ENCODE data around the gene ETS1.

ETS1 gene

GRCh38 chr11:128533472-128533871 is 53.9 kb downstream of the ETS1 start:
- no peak for DNase-seq

DNA sequence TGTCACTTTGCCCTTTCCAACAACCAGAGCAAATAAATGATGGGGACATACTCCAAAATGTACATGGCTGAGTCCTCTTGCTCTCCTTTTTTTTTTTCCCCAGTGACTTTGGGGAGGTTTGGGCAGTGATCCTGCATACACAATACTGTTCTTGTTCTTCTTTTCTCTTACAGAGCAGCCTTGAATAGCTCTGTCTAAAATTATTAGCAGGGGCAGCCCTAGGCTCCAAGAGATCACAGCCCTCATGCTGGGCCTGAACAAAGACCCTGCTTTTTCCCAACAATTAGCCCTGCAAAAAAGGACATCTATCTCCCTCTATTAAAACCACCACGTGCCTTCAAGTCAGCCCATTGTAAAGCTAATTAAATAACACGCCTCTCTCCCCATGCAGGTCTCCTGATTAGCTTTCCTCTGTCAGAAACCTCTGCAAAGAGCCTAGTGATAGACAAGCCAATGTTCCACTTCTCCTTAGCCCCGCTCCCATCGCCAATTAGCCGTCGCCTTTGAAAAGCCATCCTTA is 54.7 kb downstream of the ETS1 start:
- DNase-seq, result peak; percentile 19

- peak; percentile 48 for DNase-seq
These were observed 55.3 kb downstream of the ETS1 start for GRCh38 chr11:128532016-128532571.

GRCh38 chr11:128531588-128531987 is 55.8 kb downstream of the ETS1 start:
- no peak for DNase-seq

DNA sequence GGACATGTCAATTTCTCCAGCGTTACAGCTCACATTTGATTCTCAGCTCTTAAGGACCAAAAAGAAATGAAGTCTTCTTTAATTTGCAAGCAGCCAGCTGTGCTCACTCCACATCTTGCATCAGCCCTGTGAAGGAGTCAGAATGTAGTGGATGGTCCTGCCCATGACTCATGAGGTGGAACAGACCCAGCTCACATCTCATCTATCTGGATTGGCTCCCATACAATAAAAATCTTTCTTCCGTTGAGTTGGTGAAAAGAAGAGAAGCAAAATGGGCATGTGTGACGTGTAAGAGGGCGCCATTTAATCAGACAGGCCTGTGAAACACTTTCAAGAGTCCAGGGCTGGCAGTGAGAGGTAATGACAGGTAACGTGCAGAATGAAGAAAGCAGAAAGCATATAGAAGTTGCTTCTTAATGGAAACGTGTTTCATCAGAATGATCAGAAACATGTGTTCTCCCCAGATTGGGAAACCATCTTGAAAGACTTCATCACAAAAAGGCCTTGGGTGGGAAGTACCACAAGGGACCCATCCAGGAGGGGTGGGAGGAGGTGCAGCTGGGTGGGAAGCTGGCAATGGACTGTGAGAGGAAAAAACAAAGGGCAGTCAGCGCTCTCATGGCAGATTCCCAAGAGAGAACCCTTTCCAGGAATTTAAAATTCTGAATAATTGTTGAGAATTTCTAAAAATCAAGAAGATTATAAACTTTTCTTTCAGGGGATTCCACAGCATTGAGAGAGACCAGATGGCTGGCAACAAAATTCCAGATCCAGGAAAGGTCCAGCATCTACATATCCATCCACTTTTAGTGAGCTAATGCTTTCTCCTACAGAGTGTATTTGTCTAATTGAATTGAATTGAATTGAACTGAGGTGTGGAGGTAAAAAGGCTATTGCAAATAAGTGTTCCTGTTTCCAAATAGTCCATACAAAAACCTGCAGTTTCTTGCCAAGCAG is 57.0 kb downstream of the ETS1 start:
- no peak for DNase-seq

GRCh38 chr11:128528294-128528693 is 59.1 kb downstream of the ETS1 start:
- no peak for DNase-seq

DNA sequence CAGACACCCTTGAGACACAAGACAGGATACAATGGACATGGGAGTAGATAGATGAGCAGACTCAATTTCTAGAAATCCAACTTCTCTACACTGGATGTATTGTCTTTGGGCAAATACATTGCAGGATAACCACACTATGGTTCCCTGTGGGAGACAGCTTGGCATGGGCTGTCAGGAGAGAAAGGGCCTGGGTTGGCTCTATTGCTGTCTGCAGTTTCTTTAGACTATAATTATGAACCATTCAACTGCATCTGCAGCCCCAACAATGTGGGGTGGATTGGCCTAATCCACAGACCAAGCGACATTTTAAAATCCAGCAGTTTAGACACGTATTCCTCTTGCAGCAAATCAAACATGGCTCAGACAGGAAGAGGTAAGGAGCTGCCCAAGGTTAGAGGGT is 60.3 kb downstream of the ETS1 start:
- DNase-seq, result no peak

DNA sequence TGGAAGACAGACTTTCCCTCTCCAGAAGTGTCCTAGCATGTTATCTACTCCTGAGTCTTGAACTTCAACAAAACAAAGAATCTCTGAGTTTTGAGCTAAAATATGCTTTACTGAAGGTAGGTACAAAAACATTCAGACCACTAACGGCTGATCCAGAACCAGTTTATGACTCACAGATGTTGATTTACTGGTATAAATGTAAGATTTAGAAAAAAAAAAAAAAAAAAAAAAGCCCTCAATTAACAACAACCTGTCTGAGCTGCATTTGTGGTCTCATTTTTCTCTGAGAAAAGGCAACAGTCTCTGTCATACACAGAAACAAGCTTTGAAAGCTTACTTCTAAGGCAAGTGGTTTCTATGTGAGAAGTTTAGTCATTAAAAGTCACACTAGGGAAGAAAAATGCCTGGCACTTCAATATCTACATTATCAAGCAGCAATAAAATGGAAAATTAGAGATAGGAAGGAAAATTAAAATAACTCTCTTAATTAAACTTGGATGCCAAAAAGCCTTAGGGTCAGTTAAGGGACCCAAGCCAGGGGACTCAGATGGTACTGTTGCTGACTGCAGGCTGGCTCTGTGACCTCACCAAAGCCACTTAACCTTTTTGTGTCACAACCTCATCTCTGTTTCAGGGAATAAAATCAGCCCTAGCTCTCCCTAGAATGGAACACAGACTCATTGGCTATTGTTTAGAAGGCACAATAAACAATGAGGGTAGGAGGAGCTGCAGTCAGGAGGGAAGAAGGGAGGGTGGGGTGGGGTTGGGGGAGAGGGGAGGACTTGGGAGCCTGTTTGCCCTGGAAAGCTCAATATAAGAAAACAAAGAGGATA is 61.7 kb downstream of the ETS1 start:
- DNase-seq, result no peak

GRCh38 chr11:128524172-128524571 is 63.2 kb downstream of the ETS1 start:
- no peak for DNase-seq

DNA sequence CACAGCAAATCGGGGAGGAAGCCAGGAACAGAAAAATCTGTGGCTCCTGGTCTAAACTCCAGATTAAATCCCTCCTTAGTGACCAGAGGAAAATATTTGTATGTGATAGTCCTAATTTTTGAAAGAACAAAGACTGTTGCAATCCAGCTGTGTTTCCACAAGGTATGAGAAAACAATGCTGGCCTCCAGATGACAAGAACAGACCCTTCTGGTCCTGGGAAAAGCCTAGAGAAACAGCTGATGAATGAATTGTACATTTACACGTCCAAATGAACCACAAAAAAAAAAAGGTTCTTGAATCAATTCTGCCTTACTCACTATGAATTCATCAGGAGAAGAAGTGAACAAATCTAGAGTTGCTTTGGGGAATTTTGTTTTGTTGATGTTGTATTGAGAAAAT is 63.7 kb downstream of the ETS1 start:
- no peak for DNase-seq

DNA sequence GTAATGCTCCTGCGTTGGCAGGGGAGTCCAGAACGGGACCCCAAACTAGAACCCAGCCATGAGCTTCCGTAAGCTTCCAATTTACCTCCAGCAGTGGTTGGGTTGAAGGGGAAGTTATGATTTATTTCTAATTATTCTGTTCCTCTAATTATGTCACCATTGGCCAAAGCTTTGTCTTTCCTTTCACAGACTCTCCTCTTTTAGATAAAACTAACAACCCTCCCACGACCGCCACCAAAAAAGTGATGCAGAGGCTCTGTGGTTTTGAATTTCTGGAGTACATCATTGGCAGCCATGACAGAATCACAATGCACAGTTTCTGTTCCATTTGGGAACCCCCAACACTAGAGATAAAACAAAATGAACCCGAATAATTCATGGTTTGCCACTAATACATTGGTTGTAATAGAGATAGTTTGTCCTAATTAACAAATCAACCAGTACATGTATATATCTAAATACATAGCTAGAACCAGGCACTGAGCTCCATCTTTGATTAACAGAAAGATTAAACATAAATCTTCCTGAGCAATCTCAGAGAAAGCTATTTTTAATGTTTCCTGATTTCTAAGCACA is 64.3 kb downstream of the ETS1 start:
- no peak for DNase-seq

- DNase-seq, result peak; percentile 95
These were observed 65.1 kb downstream of the ETS1 start for GRCh38 chr11:128522055-128522942.

GRCh38 chr11:128521682-128522054 is 65.7 kb downstream of the ETS1 start:
- DNase-seq, result no peak

GRCh38 chr11:128520888-128521681 is 66.3 kb downstream of the ETS1 start:
- DNase-seq, result no peak

DNA sequence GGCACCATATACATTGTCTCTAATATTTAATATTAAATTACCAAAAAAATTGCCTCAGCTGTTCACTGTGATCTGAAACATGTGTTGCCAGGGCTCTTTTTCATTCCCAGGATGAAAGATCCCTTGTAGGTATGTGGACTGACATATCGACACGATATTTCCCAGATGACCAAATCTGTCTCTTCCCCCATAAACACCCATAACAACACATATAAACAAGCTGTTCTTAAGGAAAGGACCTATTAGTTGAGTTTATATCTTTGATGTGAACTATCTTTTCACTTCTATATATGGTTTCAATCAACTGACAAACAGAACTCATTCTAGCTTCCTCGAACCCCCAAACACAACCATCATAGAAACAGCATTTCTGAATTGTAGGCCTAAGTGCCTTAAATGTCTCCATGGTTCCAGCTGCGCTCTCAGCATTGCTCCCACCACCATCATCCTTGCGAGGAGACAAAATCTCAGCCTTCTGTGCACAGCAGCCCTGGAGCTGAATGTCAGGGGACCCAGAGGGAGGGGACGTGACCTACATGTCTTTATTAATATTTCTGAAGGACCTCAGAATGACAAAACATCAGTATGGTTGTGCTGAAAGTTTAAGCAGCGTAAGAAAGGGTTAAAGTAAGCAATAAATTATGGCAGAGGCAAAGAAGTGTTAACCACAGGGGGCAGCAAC is 67.0 kb downstream of the ETS1 start:
- DNase-seq, result no peak

DNA sequence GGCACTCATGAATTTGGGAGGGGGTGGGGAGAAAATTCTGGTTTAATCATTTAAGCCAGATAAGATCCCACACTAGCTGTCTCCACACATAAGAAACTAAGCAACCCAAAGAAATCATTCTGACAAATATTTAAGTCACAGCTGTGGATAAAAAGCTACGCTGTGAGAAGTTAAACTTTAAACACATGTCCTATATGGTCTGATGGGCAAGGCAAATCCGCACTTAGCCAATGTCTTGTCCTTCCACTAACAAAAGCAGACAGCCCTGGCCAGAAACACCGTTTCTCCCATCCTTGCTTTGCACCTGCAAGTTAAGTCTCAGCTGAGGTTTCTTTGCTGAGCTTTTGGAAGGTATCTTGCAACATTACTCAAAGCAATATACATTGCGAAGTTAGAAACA is 68.0 kb downstream of the ETS1 start:
- DNase-seq, result no peak

- DNase-seq, result no peak
These were observed 68.7 kb downstream of the ETS1 start for GRCh38 chr11:128518493-128519207.

DNA sequence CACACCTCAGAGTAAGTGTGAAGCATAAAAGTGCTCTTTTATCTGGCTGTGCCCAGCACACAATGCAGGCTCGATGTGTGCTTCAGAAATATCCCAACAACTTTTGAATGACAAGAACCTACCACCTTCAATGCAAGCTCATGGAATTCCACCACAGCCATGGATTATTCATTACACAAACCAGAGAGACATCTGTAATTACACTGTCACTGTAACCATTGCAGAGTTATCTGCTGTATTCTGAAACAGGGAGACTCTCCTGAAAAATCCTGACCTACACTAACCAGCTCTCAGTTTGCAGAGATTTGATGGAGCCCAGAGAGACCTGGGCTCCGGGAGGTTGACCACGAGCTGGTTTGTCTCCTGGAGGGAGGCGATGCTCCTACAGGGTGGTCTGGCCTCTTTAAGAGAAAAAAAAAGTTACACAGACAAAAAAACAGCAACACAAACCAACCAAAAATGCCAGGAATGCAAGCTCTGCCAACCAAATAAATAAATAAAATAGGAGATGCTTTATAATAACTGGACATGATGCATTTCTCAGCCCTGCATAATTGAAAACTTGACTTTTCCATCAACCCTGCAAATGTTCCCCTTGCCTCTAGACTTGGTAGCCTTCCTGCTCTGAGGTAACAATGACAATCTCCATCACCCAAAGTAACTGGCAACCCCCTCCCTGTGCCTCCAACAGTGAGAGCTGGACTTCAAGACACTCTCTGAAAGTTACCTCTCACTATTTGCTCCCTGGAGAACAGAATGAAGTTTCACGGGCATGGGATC is 69.7 kb downstream of the ETS1 start:
- no peak for DNase-seq

DNA sequence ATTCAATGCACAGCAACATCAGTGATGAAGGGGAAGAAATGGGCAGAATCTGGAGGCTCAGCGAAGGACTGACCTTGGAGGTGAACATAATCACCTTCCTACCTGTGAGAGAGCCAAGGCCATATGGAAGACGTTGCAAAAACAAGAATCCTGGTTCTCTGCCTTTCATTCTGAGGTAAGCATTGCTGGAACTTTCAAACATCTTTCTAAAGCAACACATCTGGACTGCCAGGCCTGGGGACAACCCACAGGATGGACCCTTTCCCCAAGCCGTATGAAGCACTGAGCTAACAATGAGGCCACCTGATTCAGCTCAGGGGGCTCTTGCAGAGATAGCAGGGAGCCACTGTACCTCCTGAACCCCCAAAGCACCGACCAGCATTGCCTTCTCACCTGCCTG is 70.5 kb downstream of the ETS1 start:
- DNase-seq, result no peak
